ENCODE results near the gene ATF5.

Gene ATF5

DNA sequence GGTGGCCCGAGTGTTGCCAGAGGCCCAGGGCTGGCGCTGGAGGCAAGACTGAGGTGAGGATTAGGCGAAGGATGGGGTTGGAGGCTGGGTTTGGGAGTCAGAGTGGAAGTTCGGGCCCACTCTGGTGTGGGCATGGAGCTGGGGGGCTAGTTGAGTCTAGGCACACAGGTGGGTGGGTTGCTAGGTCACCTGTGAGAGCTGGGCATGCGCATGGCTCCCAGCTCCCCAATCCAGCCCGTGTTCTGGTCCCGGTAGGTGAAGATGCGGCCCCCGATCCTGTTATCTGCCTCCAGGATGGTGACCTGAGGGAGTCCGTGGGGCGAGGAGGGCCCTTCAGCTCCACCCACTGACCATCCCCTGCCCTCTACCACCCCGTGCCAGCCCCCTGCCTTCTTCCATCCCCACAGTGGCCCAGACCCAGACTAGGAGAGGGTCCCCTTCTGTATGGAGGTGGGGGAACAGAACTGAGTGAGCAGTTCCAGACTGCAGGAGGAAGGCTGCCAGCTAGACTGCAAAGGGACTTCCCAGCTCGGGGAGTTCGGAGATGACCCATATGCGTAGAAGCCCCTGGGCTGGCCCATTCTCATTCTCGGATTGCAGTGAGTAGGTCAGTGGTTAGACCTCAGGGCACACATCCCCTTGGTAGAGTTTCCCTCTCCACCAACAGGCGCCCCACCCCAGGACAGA lies 34.0 kb upstream of the ATF5 start:
- DNase-seq (ENCODE audit: low spot score), result no peak

DNA sequence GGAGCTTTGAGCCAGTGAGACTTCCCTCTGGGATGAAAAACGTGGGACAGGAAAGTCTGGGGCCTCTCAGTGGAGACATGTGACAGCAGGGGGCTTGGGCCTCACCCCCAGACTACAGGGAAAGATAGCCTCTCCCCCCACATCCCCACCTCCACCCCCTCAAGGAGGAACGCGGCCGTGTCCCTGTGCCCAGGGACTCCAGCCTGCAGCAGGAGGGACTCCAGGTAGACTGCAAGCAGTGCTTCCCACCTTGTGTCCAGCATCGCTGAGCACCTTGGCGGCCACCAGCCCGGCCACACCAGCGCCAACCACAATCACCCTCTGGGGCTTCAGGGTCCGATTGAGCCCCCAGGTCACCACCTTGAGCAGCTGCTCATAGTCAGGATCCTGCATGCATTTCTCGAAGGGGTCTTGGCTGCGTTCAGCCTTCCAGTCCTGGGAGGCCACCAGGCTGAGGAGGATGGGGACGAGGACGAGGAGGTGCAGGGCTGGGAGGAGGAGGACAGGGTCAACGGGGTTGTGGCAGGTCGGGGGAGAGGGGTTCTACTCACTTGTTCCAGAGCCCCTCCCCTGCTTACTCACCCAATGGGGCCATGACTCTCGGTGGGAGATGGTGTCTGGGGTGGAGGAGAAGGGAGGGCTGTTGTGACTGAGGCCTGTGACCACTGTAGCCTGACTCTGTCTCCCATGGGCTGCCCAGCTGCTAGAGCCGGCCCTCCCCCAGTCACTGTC lies 33.3 kb upstream of the ATF5 start:
- no peak for DNase-seq (ENCODE audit: low spot score)

- no peak for DNase-seq (ENCODE audit: low spot score)
These were observed 32.0 kb upstream of the ATF5 start, which contains the start of gene IL4I1 for GRCh38 chr19:49896863-49897621. Gene IL4I1 (minus strand): TSS chr19:49896887. CDS start chr19:49896160, 727 bp downstream.

DNA sequence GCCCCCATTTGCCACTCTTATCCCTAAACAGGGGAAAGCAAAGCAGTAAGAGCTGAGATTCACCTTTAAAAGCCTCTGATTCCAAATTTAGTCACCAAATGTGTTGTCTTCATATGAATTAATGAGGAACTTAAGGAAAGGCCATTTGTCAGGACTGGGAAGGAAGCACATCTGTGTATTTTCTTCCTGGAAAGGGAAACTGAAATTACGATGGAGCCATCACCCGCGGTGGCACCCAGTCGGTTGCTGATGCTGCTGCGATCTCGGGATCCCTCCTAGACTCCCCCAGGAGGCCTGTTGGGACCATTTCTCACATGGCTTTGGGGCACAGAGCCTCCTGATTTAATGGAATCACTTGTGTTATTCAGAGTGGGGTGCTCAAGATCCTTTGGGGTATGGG lies 24.9 kb upstream of the ATF5 start:
- DNase-seq (ENCODE audit: low spot score), result no peak

DNA sequence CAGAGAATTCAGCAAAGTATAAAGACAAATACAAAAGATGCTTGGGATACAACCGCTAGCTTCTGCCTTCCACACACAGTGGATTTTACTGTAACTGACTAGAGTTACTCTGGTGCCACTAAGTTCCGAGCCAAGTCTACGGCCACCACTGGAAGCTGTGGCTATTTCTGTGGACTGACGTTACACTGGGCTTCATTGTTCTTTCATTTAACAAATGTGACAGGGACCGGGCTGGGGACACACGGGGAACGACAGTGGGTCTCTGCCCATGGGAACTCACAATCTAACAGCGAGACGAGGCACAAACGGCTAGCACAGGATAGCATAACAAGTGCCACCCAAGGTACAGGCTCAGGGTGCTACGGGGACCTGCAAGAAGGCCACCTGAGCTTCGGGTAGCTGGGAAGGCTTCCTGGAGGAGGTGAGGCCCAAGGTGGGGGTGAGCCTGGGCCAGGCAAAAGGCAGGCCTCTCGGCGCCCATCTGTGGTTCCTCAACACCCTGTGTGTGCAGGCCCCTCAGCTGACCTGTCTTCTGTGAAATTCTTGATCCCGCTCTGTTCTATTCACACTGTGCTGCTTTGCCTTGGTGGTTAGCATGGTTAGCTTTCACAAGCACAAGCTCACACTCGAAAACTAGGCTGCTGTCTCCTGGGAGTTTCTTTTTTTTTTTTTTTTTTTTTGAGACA lies 22.0 kb upstream of the ATF5 start:
- no peak for DNase-seq (ENCODE audit: low spot score)

DNA sequence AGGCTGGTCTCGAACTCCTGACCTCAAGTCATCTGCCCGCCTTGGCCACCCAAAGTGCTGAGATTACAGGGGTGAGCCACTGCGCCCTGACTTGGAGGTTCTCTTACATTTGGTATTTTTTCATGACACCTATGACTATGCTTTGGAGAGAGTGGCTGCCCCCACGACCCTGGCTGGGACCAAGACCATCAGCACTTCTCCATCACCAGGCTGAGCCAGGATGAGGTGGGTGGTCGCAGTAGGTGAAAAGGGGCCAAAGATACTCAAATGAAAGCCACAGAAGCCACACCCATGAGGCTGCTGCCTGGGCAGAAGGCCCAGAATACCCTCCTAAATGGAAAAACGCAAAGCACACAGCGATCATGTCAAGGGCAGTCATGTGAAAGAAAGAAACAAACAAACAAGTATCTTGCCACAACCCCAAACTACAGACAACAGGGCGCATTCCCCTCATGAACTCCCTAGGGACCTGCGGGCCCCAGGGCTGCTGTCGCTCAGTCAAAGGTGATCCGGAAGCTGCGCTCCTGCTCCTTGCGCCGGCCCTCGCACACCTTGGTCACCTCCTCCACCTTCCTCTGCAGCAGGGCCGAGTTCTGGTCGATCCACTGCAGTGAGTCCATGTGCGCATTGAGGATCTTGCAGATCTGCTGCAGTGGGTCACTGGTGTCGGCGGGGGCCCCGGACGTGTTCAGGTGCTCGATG lies 21.1 kb upstream of the ATF5 start:
- DNase-seq (ENCODE audit: low spot score), result no peak

DNA sequence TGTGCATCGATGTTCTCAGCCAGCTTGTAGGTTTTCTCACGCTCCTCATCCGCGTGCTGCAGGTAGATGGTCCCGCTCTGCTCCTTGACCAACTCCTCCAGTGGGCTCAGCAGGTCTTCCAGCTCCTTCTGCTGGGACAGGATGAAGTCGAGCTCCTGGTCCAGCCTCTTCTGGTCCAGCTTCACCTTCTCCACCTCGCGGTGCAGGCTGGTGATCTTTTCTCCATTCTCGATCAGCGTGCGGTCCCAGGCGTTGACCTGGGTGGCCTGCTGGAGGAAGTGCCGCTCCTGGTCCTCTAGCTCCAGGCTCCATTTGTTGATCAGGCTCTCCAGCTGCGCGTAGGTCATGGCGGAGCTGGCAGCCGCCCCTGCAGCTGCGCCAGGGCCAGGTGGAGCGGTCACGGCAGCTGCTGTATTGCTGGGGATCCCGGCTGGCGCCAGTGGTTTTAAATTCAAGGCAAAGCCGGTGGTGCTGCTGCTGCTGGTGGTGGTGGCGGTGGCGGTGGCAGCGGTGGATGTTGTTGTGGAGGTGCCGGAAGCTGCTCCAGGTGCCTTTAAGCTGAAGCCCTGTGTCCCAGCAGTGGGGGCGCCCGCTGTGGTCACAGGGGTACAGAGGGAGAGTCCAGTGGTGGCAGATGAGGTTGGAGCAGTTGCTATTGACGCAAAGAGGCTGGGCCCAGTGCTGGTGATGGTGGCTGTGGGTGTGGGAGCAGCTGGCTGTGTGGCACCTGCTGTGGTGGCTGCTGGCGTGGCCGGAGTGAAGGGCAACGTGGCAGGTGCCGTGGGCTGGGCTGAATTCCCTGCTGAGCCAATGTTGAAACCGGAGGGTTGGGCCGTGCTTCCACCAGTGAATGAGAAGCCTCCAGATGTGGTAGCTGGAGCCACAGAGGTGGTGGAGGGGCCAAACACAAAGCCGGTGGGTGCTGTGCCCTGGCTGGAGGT lies 20.3 kb upstream of the ATF5 start:
- no peak for DNase-seq (ENCODE audit: low spot score)

- no peak for DNase-seq (ENCODE audit: low spot score)
These were observed 18.8 kb upstream of the ATF5 start for GRCh38 chr19:49910179-49910578.

- no peak for DNase-seq (ENCODE audit: low spot score)
These were observed 17.4 kb upstream of the ATF5 start for GRCh38 chr19:49911381-49912145.

GRCh38 chr19:49912965-49913685 lies 15.9 kb upstream of the ATF5 start:
- no peak for DNase-seq (ENCODE audit: low spot score)

GRCh38 chr19:49913720-49914119 lies 15.3 kb upstream of the ATF5 start:
- DNase-seq (ENCODE audit: low spot score), result no peak

GRCh38 chr19:49915271-49915670 lies 13.7 kb upstream of the ATF5 start:
- no peak for DNase-seq (ENCODE audit: low spot score)

- no peak for DNase-seq (ENCODE audit: low spot score)
These were observed 11.9 kb upstream of the ATF5 start for GRCh38 chr19:49916839-49917733.

GRCh38 chr19:49918089-49918488 lies 10.9 kb upstream of the ATF5 start:
- no peak for DNase-seq (ENCODE audit: low spot score)

DNA sequence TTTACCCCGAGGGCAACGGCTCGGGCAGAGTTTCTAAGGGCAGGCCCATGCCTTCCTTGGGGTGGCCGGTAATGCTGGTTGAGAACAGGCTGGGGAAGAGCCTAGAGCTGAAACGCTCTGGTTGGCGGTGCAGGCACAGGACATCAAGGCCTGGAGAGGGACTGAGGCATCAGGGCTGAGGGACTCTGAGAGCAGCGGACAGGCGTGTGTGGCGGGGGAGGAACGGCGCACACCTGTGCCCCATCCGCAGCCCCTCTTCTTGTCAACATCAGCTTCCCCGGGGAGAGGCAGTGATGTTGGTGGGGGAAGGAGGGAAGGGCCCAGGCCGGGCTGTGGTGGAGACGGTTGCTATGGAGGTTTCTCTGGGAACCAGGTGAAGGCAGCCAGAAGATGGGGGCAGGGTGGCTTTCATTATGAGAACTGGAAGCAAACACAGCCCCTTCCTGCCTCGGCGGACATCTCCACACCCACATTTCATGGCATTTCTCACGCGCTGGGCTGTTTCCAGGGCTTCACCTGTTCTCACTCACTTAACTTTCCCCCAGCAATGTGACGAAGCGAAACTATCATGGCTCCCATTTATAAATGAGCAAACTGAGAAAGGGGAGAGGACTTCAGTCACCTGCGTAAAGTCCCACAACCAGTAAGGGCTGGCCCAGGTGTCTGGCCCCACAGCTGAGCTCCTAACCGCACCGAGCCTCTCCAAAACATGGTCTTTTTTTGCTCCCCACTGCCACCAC lies 8.2 kb upstream of the ATF5 start:
- no peak for DNase-seq (ENCODE audit: low spot score)

DNA sequence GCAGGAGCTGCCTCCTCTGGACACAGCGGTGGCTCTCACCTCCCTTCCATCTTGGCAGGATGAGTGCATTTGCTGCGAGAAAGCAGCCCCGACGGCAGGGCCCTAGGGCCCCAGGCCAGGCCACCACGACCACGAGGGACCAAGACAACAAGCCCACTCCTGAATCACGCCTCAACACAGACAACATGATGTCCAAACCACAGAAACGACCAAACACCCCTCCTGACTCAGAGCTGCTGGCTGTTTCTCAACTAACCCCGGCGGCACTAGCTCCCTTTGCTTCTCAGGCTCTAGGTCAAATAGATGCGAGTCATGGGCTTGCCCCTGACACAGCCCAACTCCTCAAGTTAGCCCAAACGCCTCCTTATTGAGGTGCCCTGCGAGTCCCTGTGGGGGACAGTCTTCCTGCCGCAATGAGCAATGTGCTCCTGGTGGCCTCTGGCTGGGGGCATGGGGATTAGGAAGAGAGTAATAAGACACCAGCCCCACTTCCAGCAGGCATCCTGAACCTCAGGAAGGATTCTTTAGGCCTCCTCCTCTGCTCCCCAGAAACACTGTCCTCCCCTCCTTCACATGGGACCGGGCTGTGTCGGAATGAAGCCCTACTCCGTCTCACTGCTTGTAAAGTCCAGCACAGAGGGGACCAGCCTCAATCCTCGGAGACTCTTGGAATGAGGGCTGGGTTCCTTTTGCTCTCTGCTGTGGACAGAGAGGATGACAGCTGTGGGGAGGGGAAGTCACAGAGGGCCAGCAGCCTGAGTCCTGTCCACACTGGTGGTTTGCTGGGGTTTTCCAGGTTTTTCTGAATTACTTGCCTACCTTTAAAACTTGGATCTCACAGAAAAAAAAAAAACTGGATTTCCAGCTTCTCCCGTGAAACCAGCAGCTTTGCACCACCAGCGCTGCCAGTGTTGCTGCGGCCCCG lies 6.9 kb upstream of the ATF5 start:
- no peak for DNase-seq (ENCODE audit: low spot score)
